Measurements from ENCODE around the gene HDAC4. TPM values are rescaled to one million over a fixed set of nuclear protein-coding genes. Genes with fewer than 3 reads are reported as not detected.

The HDAC4 gene
- total RNA-seq, 2 donors from 2014 or later, result 22.3 to 48.6 TPM

GRCh38 chr2:239058766-239059165, 342.1 kb downstream of the HDAC4 start:
- ATAC-seq (no peak), DNase-seq (ENCODE audit: low spot score) (no peak)
- H3K4me1 Mint-ChIP-seq (ENCODE audit: low read depth in 2 of 2), result peaks cover 7 to 9% of the 10 kb centered on the region in 2 donors
- no peaks in the 10 kb centered on the region for H3K36me3 Mint-ChIP-seq
- H3K27ac Mint-ChIP-seq, result no peak overlapping the region
- no peak overlapping the region for H3K4me3 Mint-ChIP-seq
- H3K9me3 Mint-ChIP-seq, result no peaks in the 10 kb centered on the region
- no peaks in the 10 kb centered on the region for H3K27me3 Mint-ChIP-seq

DNA sequence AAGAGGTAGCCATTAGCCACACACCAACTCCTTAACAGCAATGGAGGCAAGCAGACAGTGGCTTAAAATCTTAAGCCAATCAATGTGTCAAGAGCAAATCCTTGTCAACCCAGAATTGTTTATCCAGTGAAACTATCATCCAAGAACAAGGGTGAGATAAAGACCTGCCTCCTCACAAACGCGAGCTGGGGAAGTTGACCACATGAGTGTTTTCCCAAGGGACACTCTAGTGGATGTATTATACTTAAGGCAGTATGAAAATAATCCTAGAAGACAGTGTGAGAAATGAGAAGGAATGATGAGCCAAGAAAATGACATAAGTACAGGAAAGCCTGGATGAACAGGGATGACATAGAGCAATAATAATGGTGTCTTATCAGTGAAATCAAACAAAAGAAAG, 343.3 kb downstream of the HDAC4 start:
- Mint-ChIP-seq H3K4me3 (no peak overlapping the region), H3K27me3 (no peaks in the 10 kb centered on the region), H3K27ac (no peak overlapping the region), H3K36me3 (no peaks in the 10 kb centered on the region), H3K9me3 (no peaks in the 10 kb centered on the region), H3K4me1 (ENCODE audit: low read depth in 2 of 2) (peaks cover 7 to 9% of the 10 kb centered on the region in 2 donors)
- no peak for ATAC-seq
- no peak for DNase-seq (ENCODE audit: low spot score)

GRCh38 chr2:239056611-239057010, 344.2 kb downstream of the HDAC4 start:
- Mint-ChIP-seq H3K36me3 (no peaks in the 10 kb centered on the region), H3K4me1 (ENCODE audit: low read depth in 2 of 2) (peaks cover 7 to 9% of the 10 kb centered on the region in 2 donors), H3K27ac (no peak overlapping the region), H3K27me3 (no peaks in the 10 kb centered on the region), H3K9me3 (no peaks in the 10 kb centered on the region), H3K4me3 (no peak overlapping the region)
- DNase-seq (ENCODE audit: low spot score), result no peak
- ATAC-seq, result no peak

- no peak for ATAC-seq
- Mint-ChIP-seq H3K9me3 (no peaks in the 10 kb centered on the region), H3K27me3 (no peaks in the 10 kb centered on the region), H3K4me1 (ENCODE audit: low read depth in 2 of 2) (peaks cover under 1 to 4% of the 10 kb centered on the region in 2 donors), H3K27ac (no peak overlapping the region), H3K4me3 (no peak overlapping the region), H3K36me3 (no peaks in the 10 kb centered on the region)
- DNase-seq (ENCODE audit: low spot score), result peak; percentile 35
These were observed 344.9 kb downstream of the HDAC4 start for GRCh38 chr2:239055756-239056493.

- no peaks in the 10 kb centered on the region for H3K9me3 Mint-ChIP-seq
- no peaks in the 10 kb centered on the region for H3K36me3 Mint-ChIP-seq
- no peak overlapping the region for H3K4me3 Mint-ChIP-seq
- ATAC-seq, result no peak
- no peaks in the 10 kb centered on the region for H3K27me3 Mint-ChIP-seq
- H3K4me1 Mint-ChIP-seq (ENCODE audit: low read depth in 2 of 2), result no peaks in the 10 kb centered on the region
- no peak overlapping the region for H3K27ac Mint-ChIP-seq
- peak; percentile 5 for DNase-seq (ENCODE audit: low spot score)
These were observed 345.9 kb downstream of the HDAC4 start for GRCh38 chr2:239054921-239055320.

DNA sequence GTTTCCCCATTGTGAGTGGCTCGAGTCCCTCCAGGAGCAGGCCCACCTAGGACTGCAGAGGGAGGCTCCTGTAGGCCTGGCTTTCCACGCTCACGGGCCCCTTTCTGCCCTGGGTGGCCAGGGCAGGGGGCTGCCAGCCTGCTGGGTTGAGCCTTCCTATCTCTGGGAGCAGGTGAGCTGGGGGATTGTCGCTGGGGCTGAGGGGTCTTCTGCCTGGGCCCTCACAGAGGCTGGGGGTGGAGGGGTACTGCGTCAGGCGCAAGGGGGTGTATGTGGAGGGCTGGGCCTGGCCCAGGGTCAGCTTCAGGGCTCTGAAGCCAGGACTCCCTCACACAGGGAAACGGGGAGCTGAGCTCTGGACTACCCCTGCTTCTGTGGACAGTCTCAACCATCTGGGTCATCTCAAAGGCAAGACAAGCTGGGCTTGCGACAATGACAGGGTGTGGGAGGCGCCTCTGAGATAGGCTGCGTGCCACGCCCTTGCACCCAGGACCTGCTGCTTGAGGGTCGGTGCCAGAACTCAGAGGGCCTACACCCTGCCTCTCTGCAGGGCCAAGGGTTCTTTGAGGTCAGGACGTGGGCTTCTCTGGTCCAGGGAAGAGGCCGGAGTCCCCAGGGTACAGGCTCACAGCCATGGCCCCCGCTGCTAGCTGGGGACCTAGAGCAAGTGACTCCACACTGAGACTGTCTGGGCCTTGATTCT, 346.9 kb downstream of the HDAC4 start:
- peak; percentile 15 to 39 for ATAC-seq
- Mint-ChIP-seq H3K4me3 (no peak overlapping the region), H3K9me3 (no peaks in the 10 kb centered on the region), H3K27ac (no peak overlapping the region), H3K36me3 (no peaks in the 10 kb centered on the region), H3K27me3 (no peaks in the 10 kb centered on the region), H3K4me1 (ENCODE audit: low read depth in 2 of 2) (no peaks in the 10 kb centered on the region)
- no peak for DNase-seq (ENCODE audit: low spot score)

DNA sequence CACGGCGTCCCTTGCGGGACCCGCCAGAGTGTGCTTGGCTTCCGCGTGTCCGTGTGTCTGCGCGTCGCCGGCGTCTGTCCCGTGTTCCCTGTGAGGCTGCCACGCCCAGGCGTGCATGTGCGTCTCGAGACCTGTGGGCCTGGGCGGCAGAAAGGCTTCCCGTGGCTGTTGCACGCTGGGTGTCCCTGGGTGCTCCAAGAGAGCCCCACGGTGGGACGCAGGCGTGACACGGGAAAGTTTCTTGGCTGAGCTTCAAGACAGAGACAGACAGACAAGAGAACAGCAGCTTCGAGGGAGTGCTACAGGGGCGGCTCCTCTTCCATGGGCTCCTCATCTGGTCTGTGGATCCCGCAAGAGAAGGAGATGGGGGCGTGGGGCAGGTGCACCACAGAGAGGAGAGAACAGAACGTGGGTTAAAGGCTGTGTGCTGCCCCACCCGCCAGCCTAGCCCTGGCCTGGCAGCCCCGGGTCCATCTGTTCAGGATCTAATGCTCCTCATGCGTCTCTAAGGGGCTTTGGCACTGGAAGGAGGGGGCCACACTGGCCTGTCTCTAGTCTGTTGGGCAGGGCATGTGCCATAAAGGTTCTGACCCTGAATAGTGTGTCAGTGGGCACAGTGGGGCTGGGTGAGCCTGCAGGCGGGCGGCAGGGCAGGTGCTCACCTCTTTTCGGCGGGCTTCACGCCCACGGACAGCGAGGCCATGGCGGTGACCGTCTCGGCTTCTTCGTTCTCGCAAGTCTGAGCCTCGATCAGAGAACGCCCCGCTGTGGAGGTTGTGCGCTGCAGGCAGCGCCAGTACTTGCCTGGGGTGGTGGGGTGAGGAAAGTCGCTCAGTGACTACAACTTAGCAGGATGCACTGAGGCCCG, 347.8 kb downstream of the HDAC4 start:
- ATAC-seq (peak in 1 of 2 donors; percentile 32), DNase-seq (ENCODE audit: low spot score) (no peak)
- no peaks in the 10 kb centered on the region for H3K27me3 Mint-ChIP-seq
- H3K9me3 Mint-ChIP-seq, result no peaks in the 10 kb centered on the region
- no peak overlapping the region for H3K27ac Mint-ChIP-seq
- no peaks in the 10 kb centered on the region for H3K36me3 Mint-ChIP-seq
- H3K4me3 Mint-ChIP-seq, result no peak overlapping the region
- H3K4me1 Mint-ChIP-seq (ENCODE audit: low read depth in 2 of 2), result no peaks in the 10 kb centered on the region

DNA sequence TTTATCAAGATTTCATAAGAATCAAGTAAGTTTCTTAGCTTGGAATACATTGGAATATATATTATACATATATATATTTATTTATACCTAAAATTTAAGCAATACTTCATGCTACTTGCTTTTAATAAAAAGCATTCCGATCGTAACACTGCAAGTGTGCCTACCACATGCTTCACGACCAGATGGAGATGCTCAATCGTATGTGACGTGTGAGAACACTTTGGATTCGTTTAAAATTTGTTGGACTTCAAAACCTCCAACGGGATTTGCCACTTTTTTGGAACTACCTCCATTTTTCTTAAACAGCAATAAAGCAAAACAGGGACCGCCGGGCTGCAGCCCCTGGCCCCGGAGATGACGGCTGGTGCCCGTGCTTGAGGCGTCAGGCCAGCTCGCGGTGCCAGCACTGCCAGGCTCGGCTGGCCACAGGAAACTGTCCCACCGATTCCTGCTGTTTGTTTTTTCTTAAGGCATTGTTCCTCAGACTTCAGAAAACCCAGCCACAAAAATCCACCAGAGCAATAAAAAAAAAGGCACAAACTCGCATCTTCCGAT, 348.9 kb downstream of the HDAC4 start:
- ATAC-seq (no peak), DNase-seq (ENCODE audit: low spot score) (no peak)
- Mint-ChIP-seq H3K27me3 (no peaks in the 10 kb centered on the region), H3K9me3 (no peaks in the 10 kb centered on the region), H3K4me3 (no peak overlapping the region), H3K27ac (no peak overlapping the region), H3K36me3 (no peaks in the 10 kb centered on the region), H3K4me1 (ENCODE audit: low read depth in 2 of 2) (no peaks in the 10 kb centered on the region)

DNA sequence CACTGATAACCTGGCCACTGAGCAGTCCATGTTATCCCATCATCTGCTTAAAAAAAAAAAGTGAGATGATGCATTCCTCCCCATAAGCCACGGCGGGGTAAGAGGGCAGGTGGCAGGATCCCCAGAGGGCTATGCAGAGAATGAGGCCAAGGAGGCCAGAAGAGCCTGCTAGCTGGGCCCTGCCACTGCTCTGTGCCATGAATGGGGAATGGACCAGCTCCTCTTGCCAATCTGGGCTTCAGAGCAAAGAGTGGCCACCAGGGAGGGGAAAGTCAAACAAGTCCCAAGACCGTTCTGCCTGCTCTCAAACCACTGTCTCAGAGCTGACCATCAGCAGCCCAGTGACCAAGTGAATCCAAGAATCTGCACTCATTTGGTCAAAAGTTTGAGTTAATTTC, 350.6 kb downstream of the HDAC4 start:
- no peak for ATAC-seq
- no peaks in the 10 kb centered on the region for H3K4me1 Mint-ChIP-seq (ENCODE audit: low read depth in 2 of 2)

DNA sequence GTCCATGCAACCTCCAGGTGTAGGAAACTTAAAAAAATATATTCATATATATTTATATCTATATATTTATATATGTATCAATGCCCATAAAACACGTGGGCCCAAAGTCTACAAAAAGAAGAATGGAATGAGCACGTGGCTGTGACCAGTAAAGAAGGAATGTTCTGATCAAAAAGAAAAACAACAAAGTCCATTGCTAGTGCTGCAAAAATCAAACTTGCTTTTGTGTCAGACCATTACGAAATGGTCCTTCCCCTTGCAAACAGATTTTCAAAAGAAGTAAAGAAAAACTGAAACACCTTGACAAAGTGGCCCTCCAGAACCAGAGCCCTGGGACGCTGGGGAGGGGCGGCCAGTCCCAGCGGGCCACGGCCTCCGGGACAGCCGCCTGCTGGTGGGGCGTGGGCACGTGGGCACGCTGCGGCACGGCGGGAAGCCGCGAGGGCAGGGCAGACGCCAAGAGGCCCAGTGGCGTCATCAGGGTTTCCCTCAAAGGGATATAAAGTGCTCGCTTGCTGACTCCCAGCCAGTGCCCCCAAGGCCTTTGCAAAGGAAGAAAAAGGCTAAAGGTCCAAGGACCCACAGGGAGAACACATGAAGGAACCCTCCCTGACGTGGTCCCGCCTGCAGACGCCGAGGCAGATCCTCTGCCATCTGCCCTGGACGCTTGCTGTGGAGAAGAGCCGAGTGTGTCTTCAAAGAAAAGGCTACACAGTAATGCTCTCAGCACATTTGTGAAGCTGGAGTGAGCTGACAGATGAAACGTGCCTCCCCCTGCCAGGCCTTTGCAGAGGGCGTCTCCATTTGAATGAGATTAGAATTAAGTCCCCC, 351.2 kb downstream of the HDAC4 start:
- no peaks in the 10 kb centered on the region for H3K27me3 Mint-ChIP-seq
- DNase-seq (ENCODE audit: low spot score) (peak; percentile 35), ATAC-seq (no peak)
- no peaks in the 10 kb centered on the region for H3K4me1 Mint-ChIP-seq (ENCODE audit: low read depth in 2 of 2)
- no peak overlapping the region for H3K4me3 Mint-ChIP-seq
- no peaks in the 10 kb centered on the region for H3K36me3 Mint-ChIP-seq
- no peaks in the 10 kb centered on the region for H3K9me3 Mint-ChIP-seq
- H3K27ac Mint-ChIP-seq, result no peak overlapping the region

More for the DNA sequence above, 350.6 kb downstream of the HDAC4 start:
- Mint-ChIP-seq H3K36me3 (no peaks in the 10 kb centered on the region), H3K27ac (no peak overlapping the region), H3K9me3 (no peaks in the 10 kb centered on the region), H3K27me3 (no peaks in the 10 kb centered on the region), H3K4me3 (no peak overlapping the region)
- no peak for DNase-seq (ENCODE audit: low spot score)

- no peak for ATAC-seq
- H3K4me3 Mint-ChIP-seq, result no peak overlapping the region
- no peaks in the 10 kb centered on the region for H3K27me3 Mint-ChIP-seq
- peaks cover 0 to 3% of the 10 kb centered on the region in 2 donors for H3K4me1 Mint-ChIP-seq (ENCODE audit: low read depth in 2 of 2)
- DNase-seq (ENCODE audit: low spot score), result peak; percentile 15
- H3K36me3 Mint-ChIP-seq, result no peaks in the 10 kb centered on the region
- H3K27ac Mint-ChIP-seq, result no peak overlapping the region
- H3K9me3 Mint-ChIP-seq, result no peaks in the 10 kb centered on the region
These were observed 352.1 kb downstream of the HDAC4 start for GRCh38 chr2:239048736-239049135.

GRCh38 chr2:239047861-239048260, 353.0 kb downstream of the HDAC4 start:
- Mint-ChIP-seq H3K4me1 (ENCODE audit: low read depth in 2 of 2) (peaks cover 0 to 3% of the 10 kb centered on the region in 2 donors), H3K27ac (no peak overlapping the region), H3K4me3 (no peak overlapping the region)

GRCh38 chr2:239047420-239047819, 353.4 kb downstream of the HDAC4 start:
- no peaks in the 10 kb centered on the region for H3K27me3 Mint-ChIP-seq
- no peak overlapping the region for H3K27ac Mint-ChIP-seq
- no peaks in the 10 kb centered on the region for H3K36me3 Mint-ChIP-seq
- DNase-seq (ENCODE audit: low spot score) (peak; percentile 51), ATAC-seq (peak in 1 of 2 donors; percentile 50)
- H3K4me1 Mint-ChIP-seq (ENCODE audit: low read depth in 2 of 2), result peaks cover 0 to 3% of the 10 kb centered on the region in 2 donors
- no peaks in the 10 kb centered on the region for H3K9me3 Mint-ChIP-seq
- H3K4me3 Mint-ChIP-seq, result no peak overlapping the region

More at GRCh38 chr2:239047861-239048260, 353.0 kb downstream of the HDAC4 start:
- Mint-ChIP-seq H3K36me3 (no peaks in the 10 kb centered on the region), H3K9me3 (no peaks in the 10 kb centered on the region), H3K27me3 (no peaks in the 10 kb centered on the region)
- ATAC-seq (no peak), DNase-seq (ENCODE audit: low spot score) (no peak)
